Measurements from ENCODE around the gene CHDH. TPM values are rescaled to one million over a fixed set of nuclear protein-coding genes. Genes with fewer than 3 reads are reported as not detected.

CHDH gene
- total RNA-seq, 2 experiments from 2014 or later: 0.31 to 0.60 TPM

DNA sequence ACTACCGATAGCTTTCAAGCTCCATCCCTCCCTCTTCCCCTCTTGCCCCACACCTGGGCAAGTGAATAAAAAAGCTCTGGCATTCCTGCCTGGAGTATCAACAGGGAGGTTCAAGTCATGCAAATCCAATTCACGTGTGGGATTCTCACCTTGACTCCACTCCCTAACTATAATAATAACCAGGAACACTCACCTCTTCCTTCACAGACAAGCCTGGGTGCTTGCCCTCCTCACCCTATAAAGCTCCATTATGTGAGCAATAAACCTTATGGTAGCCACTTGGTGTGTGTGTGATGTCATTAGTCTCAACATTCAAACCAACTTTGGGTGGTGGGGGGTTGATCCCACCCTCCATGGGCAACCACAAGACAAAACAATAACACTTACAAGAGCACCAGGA lies 16.6 kb downstream of the CHDH start:
- DNase-seq (no peak), ATAC-seq (ENCODE audit: poor library complexity) (no peak)
- ChIA-PET CTCF (no interaction called here), POLR2A (no interaction called here)
- H3K27me3 Mint-ChIP-seq: no peaks in the 10 kb centered on the region
- no peaks in the 10 kb centered on the region for H3K9me3 Mint-ChIP-seq
- no peak overlapping the region for H3K4me3 ChIP-seq (ENCODE audit: low read length)
- no peak overlapping the region for H3K27ac Mint-ChIP-seq
- H3K4me1 Mint-ChIP-seq (ENCODE audit: low read depth): no peaks in the 10 kb centered on the region
- H3K4me3 Mint-ChIP-seq: no peak overlapping the region
- no peaks in the 10 kb centered on the region for H3K4me1 ChIP-seq (ENCODE audit: insufficient read depth, low read length)
- intact Hi-C loops (cut with DNase I, micrococcal nuclease): no loop called here
- H3K36me3 ChIP-seq (ENCODE audit: insufficient read depth, low read length): no peaks in the 10 kb centered on the region
- TF ChIP-seq, protein P1, sequence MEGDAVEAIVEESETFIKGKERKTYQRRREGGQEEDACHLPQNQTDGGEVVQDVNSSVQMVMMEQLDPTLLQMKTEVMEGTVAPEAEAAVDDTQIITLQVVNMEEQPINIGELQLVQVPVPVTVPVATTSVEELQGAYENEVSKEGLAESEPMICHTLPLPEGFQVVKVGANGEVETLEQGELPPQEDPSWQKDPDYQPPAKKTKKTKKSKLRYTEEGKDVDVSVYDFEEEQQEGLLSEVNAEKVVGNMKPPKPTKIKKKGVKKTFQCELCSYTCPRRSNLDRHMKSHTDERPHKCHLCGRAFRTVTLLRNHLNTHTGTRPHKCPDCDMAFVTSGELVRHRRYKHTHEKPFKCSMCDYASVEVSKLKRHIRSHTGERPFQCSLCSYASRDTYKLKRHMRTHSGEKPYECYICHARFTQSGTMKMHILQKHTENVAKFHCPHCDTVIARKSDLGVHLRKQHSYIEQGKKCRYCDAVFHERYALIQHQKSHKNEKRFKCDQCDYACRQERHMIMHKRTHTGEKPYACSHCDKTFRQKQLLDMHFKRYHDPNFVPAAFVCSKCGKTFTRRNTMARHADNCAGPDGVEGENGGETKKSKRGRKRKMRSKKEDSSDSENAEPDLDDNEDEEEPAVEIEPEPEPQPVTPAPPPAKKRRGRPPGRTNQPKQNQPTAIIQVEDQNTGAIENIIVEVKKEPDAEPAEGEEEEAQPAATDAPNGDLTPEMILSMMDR (IDR thresholded peaks at IDR 0.05): no peak
- no peak overlapping the region for H3K27ac ChIP-seq (ENCODE audit: low read depth in 1 of 2, low read length in 2 of 2)
- no peaks in the 10 kb centered on the region for H3K36me3 Mint-ChIP-seq (ENCODE audit: low read depth)
- H3K9me3 ChIP-seq (ENCODE audit: control insufficient read depth in 1 of 2, insufficient read depth in 1 of 2, low read length in 2 of 2): no peaks in the 10 kb centered on the region
- no peaks in the 10 kb centered on the region for H3K27me3 ChIP-seq (ENCODE audit: control insufficient read depth in 1 of 2, insufficient read depth in 2 of 2, low read length in 2 of 2)

DNA sequence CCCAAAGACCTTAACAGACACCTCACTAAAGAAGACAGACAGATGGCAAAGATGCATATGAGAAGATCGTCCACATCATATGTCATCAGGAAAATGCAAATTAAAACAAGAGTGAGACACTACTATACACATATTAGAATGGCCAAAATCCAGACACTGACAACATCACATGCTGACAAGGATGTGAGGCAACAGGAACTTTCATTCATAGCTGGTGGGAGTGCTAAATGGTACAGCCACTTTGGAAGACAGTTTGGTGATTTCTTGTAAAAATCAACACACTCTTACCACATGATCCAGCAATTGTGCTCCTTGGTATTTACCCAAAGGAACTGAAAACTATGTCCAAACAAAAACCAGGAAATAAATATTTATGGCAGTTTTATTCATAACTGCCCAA lies 17.6 kb downstream of the CHDH start:
- ChIA-PET CTCF (no interaction called here), POLR2A (no interaction called here)
- no peak overlapping the region for H3K27ac Mint-ChIP-seq

DNA sequence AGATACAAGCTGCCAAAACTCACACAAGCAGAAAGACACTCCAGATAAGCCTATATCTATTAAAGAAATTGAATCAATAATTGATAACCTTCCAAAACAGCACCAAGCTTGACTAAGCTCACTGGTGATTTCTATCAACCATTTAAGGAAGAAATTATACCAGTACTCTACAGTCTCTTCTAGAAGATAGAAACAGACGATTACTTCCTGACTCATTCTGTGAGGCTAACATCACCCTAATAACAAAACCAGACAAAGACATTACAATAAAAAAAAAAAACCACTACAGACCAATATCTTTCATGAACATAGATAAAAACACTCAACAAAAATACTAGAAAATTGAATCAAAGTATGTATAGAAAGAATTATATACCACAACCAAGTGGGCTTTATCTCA lies 20.2 kb downstream of the CHDH start:
- H3K36me3 Mint-ChIP-seq (ENCODE audit: low read depth): no peaks in the 10 kb centered on the region
- no peak overlapping the region for H3K4me3 Mint-ChIP-seq
- no peak for DNase-seq
- ATAC-seq (ENCODE audit: poor library complexity): no peak
- H3K9me3 Mint-ChIP-seq: no peaks in the 10 kb centered on the region
- H3K27ac Mint-ChIP-seq: no peak overlapping the region
- no peak overlapping the region for H3K4me3 ChIP-seq (ENCODE audit: low read length)
- H3K27me3 ChIP-seq (ENCODE audit: control insufficient read depth in 1 of 2, insufficient read depth in 2 of 2, low read length in 2 of 2): no peaks in the 10 kb centered on the region
- no peaks in the 10 kb centered on the region for H3K36me3 ChIP-seq (ENCODE audit: insufficient read depth, low read length)
- no peaks in the 10 kb centered on the region for H3K4me1 Mint-ChIP-seq (ENCODE audit: low read depth)
- H3K9me3 ChIP-seq (ENCODE audit: control insufficient read depth in 1 of 2, insufficient read depth in 1 of 2, low read length in 2 of 2): no peaks in the 10 kb centered on the region
- no peaks in the 10 kb centered on the region for H3K4me1 ChIP-seq (ENCODE audit: insufficient read depth, low read length)
- intact Hi-C loops (cut with DNase I, micrococcal nuclease): no loop called here
- CTCF ChIA-PET: no interaction called here
- TF ChIP-seq, protein P1 (IDR thresholded peaks at IDR 0.05): no peak
- POLR2A ChIA-PET: no interaction called here
- no peak overlapping the region for H3K27ac ChIP-seq (ENCODE audit: low read depth in 1 of 2, low read length in 2 of 2)
- H3K27me3 Mint-ChIP-seq: no peaks in the 10 kb centered on the region

More for the DNA sequence above, 17.6 kb downstream of the CHDH start:
- Mint-ChIP-seq H3K4me3 (no peak overlapping the region), H3K27me3 (no peaks in the 10 kb centered on the region), H3K36me3 (ENCODE audit: low read depth) (no peaks in the 10 kb centered on the region), H3K9me3 (no peaks in the 10 kb centered on the region), H3K4me1 (ENCODE audit: low read depth) (no peaks in the 10 kb centered on the region)
- DNase-seq (no peak), ATAC-seq (ENCODE audit: poor library complexity) (no peak)
- TF ChIP-seq, protein P1 (IDR thresholded peaks at IDR 0.05): no peak
- no peaks in the 10 kb centered on the region for H3K36me3 ChIP-seq (ENCODE audit: insufficient read depth, low read length)
- H3K4me1 ChIP-seq (ENCODE audit: insufficient read depth, low read length): no peaks in the 10 kb centered on the region
- intact Hi-C loops (cut with DNase I, micrococcal nuclease): no loop called here
- no peak overlapping the region for H3K4me3 ChIP-seq (ENCODE audit: low read length)
- no peak overlapping the region for H3K27ac ChIP-seq (ENCODE audit: low read depth in 1 of 2, low read length in 2 of 2)
- no peaks in the 10 kb centered on the region for H3K27me3 ChIP-seq (ENCODE audit: control insufficient read depth in 1 of 2, insufficient read depth in 2 of 2, low read length in 2 of 2)
- no peaks in the 10 kb centered on the region for H3K9me3 ChIP-seq (ENCODE audit: control insufficient read depth in 1 of 2, insufficient read depth in 1 of 2, low read length in 2 of 2)

All from CD4-positive, alpha-beta T cell (primary cell).